H9 (cell line): Measurements from ENCODE around the gene CCDC81. TPM values are rescaled to one million over a fixed set of nuclear protein-coding genes. Genes with fewer than 3 reads are reported as not detected.

ENCODE experiments used
- DNase-seq: peaks from one replicate; pipeline ENCODE4 v3.0.0-alpha.2; 2017
- H2AFZ ChIP-seq: one replicate; pipeline ENCODE4 v1.6.1; 2013; ENCODE audit warnings: mild to moderate bottlenecking, low read length, control low read depth, moderate library complexity
- H2AK5ac ChIP-seq: 2 replicates; pipeline ENCODE4 v1.6.1; 2013; ENCODE audit warnings: low read length, control low read depth, mixed read lengths; ENCODE audit not compliant: insufficient read length
- H2BK120ac ChIP-seq: one replicate; pipeline ENCODE4 v1.6.1; 2013; ENCODE audit warnings: low read depth, mild to moderate bottlenecking, low read length, control low read depth, inconsistent platforms; ENCODE audit not compliant: poor library complexity, severe bottlenecking
- H2BK12ac ChIP-seq: 2 replicates; pipeline ENCODE4 v1.6.1; 2013; ENCODE audit warnings: low read length, control low read depth, mixed read lengths, low read depth; ENCODE audit not compliant: insufficient read length
- H2BK15ac ChIP-seq: 2 replicates; pipeline ENCODE4 v1.6.1; 2013; ENCODE audit warnings: low read depth, low read length, control low read depth
- H2BK20ac ChIP-seq: one replicate; pipeline ENCODE4 v1.6.1; 2013; ENCODE audit warnings: low read depth, mild to moderate bottlenecking, low read length, control low read depth, inconsistent platforms; ENCODE audit not compliant: poor library complexity, severe bottlenecking
- H2BK5ac ChIP-seq: 2 replicates; pipeline ENCODE4 v1.6.1; 2013; ENCODE audit warnings: low read length, control low read depth, mixed read lengths; ENCODE audit not compliant: insufficient read length
- H3K14ac ChIP-seq: 2 replicates; pipeline ENCODE4 v1.6.1; 2013; ENCODE audit warnings: low read length, control low read depth; ENCODE audit not compliant: insufficient read depth
- H3K18ac ChIP-seq: 2 replicates; pipeline ENCODE4 v1.6.1; 2013; ENCODE audit warnings: low read depth, mild to moderate bottlenecking, mixed read lengths, low read length, control low read depth; ENCODE audit not compliant: insufficient read length
- H3K23ac ChIP-seq: 2 replicates; pipeline ENCODE4 v1.6.1; 2013; ENCODE audit warnings: low read length, control low read depth, mixed read lengths, low read depth; ENCODE audit not compliant: insufficient read length
- H3K23me2 ChIP-seq: 2 replicates; pipeline ENCODE4 v1.6.1; 2013; ENCODE audit warnings: low read depth, mild to moderate bottlenecking, mixed read lengths, low read length, control low read depth; ENCODE audit not compliant: insufficient read length, poor library complexity, severe bottlenecking
- H3K27ac ChIP-seq: 2 replicates; pipeline ENCODE4 v1.5.1; 2013; ENCODE audit warnings: low read length, control low read depth, mixed read lengths, low read depth; ENCODE audit not compliant: insufficient read length
- H3K27me3 ChIP-seq: 2 replicates; pipeline ENCODE4 v1.6.1; 2013; ENCODE audit warnings: low read length, control low read depth, inconsistent platforms; ENCODE audit not compliant: insufficient read depth
- H3K4ac ChIP-seq: 2 replicates; pipeline ENCODE4 v1.6.1; 2013; ENCODE audit warnings: low read depth, mild to moderate bottlenecking, control low read depth, inconsistent platforms, low read length, moderate library complexity
- H3K4me1 ChIP-seq: 2 replicates; pipeline ENCODE4 v1.6.1; 2013; ENCODE audit warnings: low read length, control low read depth, inconsistent platforms; ENCODE audit not compliant: insufficient read depth
- H3K4me2 ChIP-seq: 2 replicates; pipeline ENCODE4 v1.6.1; 2013; ENCODE audit warnings: low read length, control low read depth, mixed read lengths; ENCODE audit not compliant: insufficient read length, insufficient read depth
- H3K56ac ChIP-seq: 2 replicates; pipeline ENCODE4 v1.6.1; 2013; ENCODE audit warnings: low read depth, mild to moderate bottlenecking, mixed read lengths, low read length, control low read depth; ENCODE audit not compliant: insufficient read length
- H3K79me1 ChIP-seq: 2 replicates; pipeline ENCODE4 v1.6.1; 2013; ENCODE audit warnings: low read depth, mild to moderate bottlenecking, moderate library complexity, low read length, control low read depth, inconsistent platforms; ENCODE audit not compliant: insufficient read depth, poor library complexity, severe bottlenecking
- H3K79me2 ChIP-seq: 2 replicates; pipeline ENCODE4 v1.6.1; 2013; ENCODE audit warnings: low read length, control low read depth, inconsistent platforms; ENCODE audit not compliant: insufficient read depth
- H3K9ac ChIP-seq: 2 replicates; pipeline ENCODE4 v1.6.1; 2013; ENCODE audit warnings: low read length, control low read depth, mixed read lengths; ENCODE audit not compliant: insufficient read length; ENCODE audit errors: extremely low read depth
- H3K9me3 ChIP-seq: one replicate; pipeline ENCODE4 v1.6.1; 2013; ENCODE audit warnings: low read depth, low read length, inconsistent platforms; ENCODE audit not compliant: control insufficient read depth
- H3T11ph ChIP-seq: one replicate; pipeline ENCODE4 v1.6.1; 2013; ENCODE audit warnings: mild to moderate bottlenecking, low read length, control low read depth, inconsistent platforms
- H4K20me1 ChIP-seq: one replicate; pipeline ENCODE4 v1.6.1; 2013; ENCODE audit not compliant: control insufficient read depth, insufficient read length, insufficient read depth
- H4K5ac ChIP-seq: 2 replicates; pipeline ENCODE4 v1.6.1; 2013; ENCODE audit warnings: low read depth, mild to moderate bottlenecking, mixed read lengths, low read length, control low read depth; ENCODE audit not compliant: insufficient read length
- H4K8ac ChIP-seq: replicated peaks from 2 replicates; pipeline ENCODE4 v1.6.1; 2013; ENCODE audit warnings: low read length, control low read depth, mixed read lengths, low read depth; ENCODE audit not compliant: insufficient read length
- H4K91ac ChIP-seq: 2 replicates; pipeline ENCODE4 v1.6.1; 2013; ENCODE audit warnings: low read depth, mild to moderate bottlenecking, moderate library complexity, mixed read lengths, low read length, control low read depth; ENCODE audit not compliant: insufficient read length
- H3K27ac Mint-ChIP-seq, 3 experiments: 2 replicates in 2 of 3; 3 replicates in 1 of 3; pipeline ENCODE4 v1.8.0; 2020 to 2021; ENCODE audit warnings: mixed read lengths in 3 of 3, mild to moderate bottlenecking in 1 of 3, moderate library complexity in 1 of 3
- H3K27me3 Mint-ChIP-seq: 2 replicates; pipeline ENCODE4 v1.8.0; 2021; ENCODE audit warnings: low read depth, mild to moderate bottlenecking, moderate library complexity, mixed read lengths
- H3K36me3 Mint-ChIP-seq, 3 experiments: 2 replicates in 2 of 3; 3 replicates in 1 of 3; pipeline ENCODE4 v1.8.0; 2020 to 2021; ENCODE audit warnings: low read depth in 3 of 3, mixed read lengths in 3 of 3; ENCODE audit not compliant: insufficient read depth in 1 of 3
- H3K4me1 Mint-ChIP-seq, 2 experiments: 2 replicates each; pipeline ENCODE4 v1.8.0; 2020; ENCODE audit warnings: mixed read lengths in 2 of 2
- H3K4me3 Mint-ChIP-seq, 2 experiments: 2 replicates in 1 of 2; 3 replicates in 1 of 2; pipeline ENCODE4 v1.8.0; 2020 to 2021; ENCODE audit warnings: mild to moderate bottlenecking in 2 of 2, mixed read lengths in 2 of 2, moderate library complexity in 1 of 2
- H3K9me3 Mint-ChIP-seq, 2 experiments: 2 replicates in 1 of 2; 3 replicates in 1 of 2; pipeline ENCODE4 v1.8.0; 2020; ENCODE audit warnings: mild to moderate bottlenecking in 2 of 2, mixed read lengths in 2 of 2, moderate library complexity in 1 of 2
- CTCF ChIP-seq: fragments of 200-600 bp; sonication (generic); conservative IDR thresholded peaks from 3 replicates; pipeline ENCODE4 v1.8.0; 2021; ENCODE audit warnings: antibody characterized with exemption, mild to moderate bottlenecking
- WGBS: extraction: QIAGEN DNeasy Blood & Tissue Kit; methylation state at CpG from one replicate; pipeline ENCODE4 v1.1.7; 2013; ENCODE audit warnings: missing lambda C conversion rate, low lambda C conversion rate, mixed read lengths; ENCODE audit not compliant: insufficient read length; ENCODE audit errors: extremely low coverage; 5-methylcytosine and 5-hydroxymethylcytosine counted together
- total RNA-seq: library from RNA; stranded (reverse); gene quantifications from 2 replicates; pipeline ENCODE4 v1.2.1, GENCODE V29; 2021

Gene CCDC81
- total RNA-seq, 1 experiment from 2014 or later, result 0.52 TPM

GRCh38 chr11:86435711-86436110, 61.0 kb downstream of the CCDC81 start:
- Histone ChIP-seq H3K18ac (no peak overlapping the region), H3K23ac (no peak overlapping the region), H3T11ph (no peak overlapping the region), H3K4me2 (no peak overlapping the region), H2BK5ac (no peak overlapping the region), H4K91ac (no peak overlapping the region), H2BK15ac (no peak overlapping the region), H2BK12ac (no peak overlapping the region), H3K4ac (no peak overlapping the region), H3K27me3 (no peaks in the 10 kb centered on the region), H3K9me3 (no peaks in the 10 kb centered on the region), H2AFZ (no peak overlapping the region), H3K56ac (no peak overlapping the region), H4K5ac (no peak overlapping the region), H3K14ac (no peak overlapping the region), H2BK120ac (no peak overlapping the region), H2BK20ac (no peak overlapping the region), H3K79me1 (no peaks in the 10 kb centered on the region), H3K9ac (no peak overlapping the region), H3K23me2 (no peaks in the 10 kb centered on the region), H2AK5ac (no peak overlapping the region), H3K27ac (no peak overlapping the region), H4K20me1 (no peaks in the 10 kb centered on the region), H3K4me1 (no peaks in the 10 kb centered on the region), H3K79me2 (no peaks in the 10 kb centered on the region), H4K8ac (no peak overlapping the region)
- DNase-seq, result no peak
- Mint-ChIP-seq H3K36me3 (peaks cover 0 to 6% (median 6%) of the 10 kb centered on the region in 3 experiments; a peak in 1 of 7 replicates), H3K4me3 (no peak overlapping the region), H3K27ac (no peak overlapping the region), H3K27me3 (no peaks in the 10 kb centered on the region), H3K4me1 (no peaks in the 10 kb centered on the region), H3K9me3 (peaks cover 0 to 6% of the 10 kb centered on the region in 2 experiments; a peak in 1 of 5 replicates)
- no CpG with 5 or more reads among the region's 2 CpGs for WGBS
- TF ChIP-seq CTCF, result no peak
